Effector memory CD4-positive, alpha-beta T cell (primary cell): ENCODE data around the gene MALRD1.

Experiments
- DNase-seq, 3 donors: peaks; one replicate each; pipeline ENCODE4 v3.0.0-alpha.2; 2020
- H3K27ac ChIP-seq: 2 replicates; pipeline ENCODE4 v1.7.0; 2013; ENCODE audit warnings: mild to moderate bottlenecking, low read length, moderate library complexity; ENCODE audit not compliant: insufficient read depth, poor library complexity, severe bottlenecking
- H3K27me3 ChIP-seq: replicated peaks from 2 replicates; pipeline ENCODE4 v1.7.0; 2013; ENCODE audit warnings: mild to moderate bottlenecking, low read length; ENCODE audit not compliant: insufficient read depth, control insufficient read depth, poor library complexity, severe bottlenecking
- H3K36me3 ChIP-seq: 2 replicates; pipeline ENCODE4 v1.7.0; 2013; ENCODE audit warnings: mild to moderate bottlenecking, low read length, moderate library complexity; ENCODE audit not compliant: control insufficient read depth, insufficient read depth
- H3K4me1 ChIP-seq: 2 replicates; pipeline ENCODE4 v1.7.0; 2013; ENCODE audit warnings: low read length, mild to moderate bottlenecking; ENCODE audit not compliant: control insufficient read depth, insufficient read depth, poor library complexity, severe bottlenecking
- H3K4me3 ChIP-seq: 2 replicates; pipeline ENCODE4 v1.7.0; 2013; ENCODE audit warnings: low read length, low read depth, mild to moderate bottlenecking; ENCODE audit not compliant: insufficient read depth, poor library complexity, severe bottlenecking
- H3K9me3 ChIP-seq: 2 replicates; pipeline ENCODE4 v1.7.0; 2013; ENCODE audit warnings: mild to moderate bottlenecking, low read length, moderate library complexity; ENCODE audit not compliant: control insufficient read depth

MALRD1 gene

GRCh38 chr10:19195698-19196097 is 147.1 kb downstream of the MALRD1 start:
- no peaks in the 10 kb centered on the region for H3K9me3 ChIP-seq
- no peaks in the 10 kb centered on the region for H3K36me3 ChIP-seq
- H3K4me1 ChIP-seq, result no peaks in the 10 kb centered on the region

GRCh38 chr10:19200211-19200610 is 151.6 kb downstream of the MALRD1 start:
- Histone ChIP-seq H3K27ac (no peak overlapping the region), H3K4me3 (no peak overlapping the region), H3K36me3 (no peaks in the 10 kb centered on the region), H3K4me1 (no peaks in the 10 kb centered on the region), H3K27me3 (no peaks in the 10 kb centered on the region), H3K9me3 (no peaks in the 10 kb centered on the region)
- DNase-seq, result no peak

More at GRCh38 chr10:19195698-19196097, 147.1 kb downstream of the MALRD1 start:
- no peaks in the 10 kb centered on the region for H3K27me3 ChIP-seq
- H3K27ac ChIP-seq, result no peak overlapping the region
- no peak for DNase-seq
- no peak overlapping the region for H3K4me3 ChIP-seq

DNA sequence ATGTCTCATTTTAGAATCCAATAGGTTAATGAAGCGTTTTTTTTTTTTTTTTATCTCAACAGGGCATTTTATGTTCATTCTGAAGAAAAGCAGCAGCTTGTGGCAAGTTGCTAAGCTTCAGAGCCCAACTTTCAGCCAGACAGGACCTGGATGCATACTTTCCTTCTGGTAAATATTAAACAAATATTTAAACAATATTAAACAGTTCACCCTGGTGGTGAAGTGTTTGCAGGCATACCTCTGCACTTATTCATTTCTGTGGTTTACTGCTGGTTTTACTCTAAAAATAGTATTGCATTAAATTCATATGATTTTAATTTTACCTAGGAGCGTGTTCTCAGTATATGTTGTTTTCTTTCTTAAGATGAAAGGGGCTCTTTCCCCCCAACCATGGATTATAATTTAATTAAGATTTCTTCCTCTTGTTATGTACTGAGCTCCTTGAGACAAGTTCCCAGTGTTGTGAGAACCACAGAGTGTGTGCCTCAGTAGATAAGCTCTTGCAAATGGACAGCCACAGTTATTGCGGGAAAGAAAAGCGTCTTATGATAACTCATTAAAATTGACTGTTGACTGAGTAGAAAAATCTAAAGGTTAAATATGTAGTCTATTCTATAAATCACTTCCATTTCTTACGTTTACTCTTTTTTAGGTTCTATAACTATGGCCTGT is 155.8 kb downstream of the MALRD1 start:
- no peaks in the 10 kb centered on the region for H3K27me3 ChIP-seq
- DNase-seq, result no peak
- no peak overlapping the region for H3K27ac ChIP-seq
- H3K4me1 ChIP-seq, result no peaks in the 10 kb centered on the region
- no peaks in the 10 kb centered on the region for H3K9me3 ChIP-seq
- no peaks in the 10 kb centered on the region for H3K36me3 ChIP-seq
- H3K4me3 ChIP-seq, result no peak overlapping the region

DNA sequence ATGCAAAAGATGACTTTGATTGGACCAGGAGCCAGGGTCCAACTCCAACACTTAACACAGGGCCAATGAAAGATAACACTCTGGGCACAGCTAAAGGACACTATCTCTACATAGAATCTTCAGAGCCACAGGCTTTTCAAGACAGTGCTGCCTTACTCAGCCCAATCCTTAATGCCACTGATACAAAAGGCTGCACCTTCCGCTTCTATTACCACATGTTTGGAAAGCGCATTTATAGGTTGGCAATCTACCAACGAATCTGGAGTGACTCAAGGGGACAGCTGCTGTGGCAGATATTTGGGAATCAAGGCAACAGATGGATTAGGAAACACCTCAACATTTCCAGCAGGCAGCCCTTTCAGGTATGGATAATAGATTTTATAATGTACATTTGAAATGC is 160.7 kb downstream of the MALRD1 start:
- DNase-seq, result no peak
- H3K4me1 ChIP-seq, result no peaks in the 10 kb centered on the region

GRCh38 chr10:19212590-19212989 is 164.0 kb downstream of the MALRD1 start:
- no peak for DNase-seq
- Histone ChIP-seq H3K36me3 (no peaks in the 10 kb centered on the region), H3K9me3 (no peaks in the 10 kb centered on the region), H3K4me3 (no peak overlapping the region), H3K27ac (no peak overlapping the region), H3K27me3 (no peaks in the 10 kb centered on the region), H3K4me1 (no peaks in the 10 kb centered on the region)

More for the DNA sequence above, 160.7 kb downstream of the MALRD1 start:
- H3K27me3 ChIP-seq, result no peaks in the 10 kb centered on the region
- no peak overlapping the region for H3K4me3 ChIP-seq
- H3K9me3 ChIP-seq, result no peaks in the 10 kb centered on the region
- H3K36me3 ChIP-seq, result no peaks in the 10 kb centered on the region
- no peak overlapping the region for H3K27ac ChIP-seq

DNA sequence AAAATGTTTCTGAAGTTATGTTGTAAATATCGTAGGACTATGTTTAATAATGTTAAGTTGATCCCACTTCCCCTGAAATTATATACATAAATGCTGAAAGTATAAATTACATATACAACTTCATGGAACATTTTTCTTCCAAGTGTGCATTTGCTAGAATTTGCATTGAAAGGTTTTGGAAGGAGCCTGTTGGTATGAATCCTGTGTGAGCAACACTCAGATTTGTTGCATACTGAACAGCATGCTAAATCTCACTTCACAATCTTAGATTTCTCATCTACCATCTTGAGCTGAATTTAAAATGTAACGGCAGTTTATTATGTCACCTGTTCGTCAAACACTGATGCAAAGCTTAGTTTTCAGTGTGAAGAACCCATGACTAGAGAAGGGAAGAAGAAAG is 172.6 kb downstream of the MALRD1 start:
- Histone ChIP-seq H3K36me3 (no peaks in the 10 kb centered on the region), H3K4me3 (no peak overlapping the region), H3K27me3 (no peaks in the 10 kb centered on the region), H3K9me3 (no peaks in the 10 kb centered on the region), H3K27ac (no peak overlapping the region), H3K4me1 (no peaks in the 10 kb centered on the region)
- DNase-seq, result no peak

- Histone ChIP-seq H3K9me3 (no peaks in the 10 kb centered on the region), H3K4me3 (no peak overlapping the region)
Observed at GRCh38 chr10:19226025-19226424, 177.4 kb downstream of the MALRD1 start.

GRCh38 chr10:19231034-19231433 is 182.4 kb downstream of the MALRD1 start:
- Histone ChIP-seq H3K36me3 (no peaks in the 10 kb centered on the region), H3K4me1 (no peaks in the 10 kb centered on the region), H3K9me3 (no peaks in the 10 kb centered on the region), H3K27me3 (no peaks in the 10 kb centered on the region), H3K4me3 (no peak overlapping the region), H3K27ac (no peak overlapping the region)
- no peak for DNase-seq

More at GRCh38 chr10:19226025-19226424, 177.4 kb downstream of the MALRD1 start:
- Histone ChIP-seq H3K36me3 (no peaks in the 10 kb centered on the region), H3K4me1 (no peaks in the 10 kb centered on the region), H3K27ac (no peak overlapping the region), H3K27me3 (no peaks in the 10 kb centered on the region)
- DNase-seq, result no peak

- no peak for DNase-seq
- H3K27ac ChIP-seq, result no peak overlapping the region
- H3K36me3 ChIP-seq, result no peaks in the 10 kb centered on the region
Observed at GRCh38 chr10:19245889-19246752, 197.5 kb downstream of the MALRD1 start.

DNA sequence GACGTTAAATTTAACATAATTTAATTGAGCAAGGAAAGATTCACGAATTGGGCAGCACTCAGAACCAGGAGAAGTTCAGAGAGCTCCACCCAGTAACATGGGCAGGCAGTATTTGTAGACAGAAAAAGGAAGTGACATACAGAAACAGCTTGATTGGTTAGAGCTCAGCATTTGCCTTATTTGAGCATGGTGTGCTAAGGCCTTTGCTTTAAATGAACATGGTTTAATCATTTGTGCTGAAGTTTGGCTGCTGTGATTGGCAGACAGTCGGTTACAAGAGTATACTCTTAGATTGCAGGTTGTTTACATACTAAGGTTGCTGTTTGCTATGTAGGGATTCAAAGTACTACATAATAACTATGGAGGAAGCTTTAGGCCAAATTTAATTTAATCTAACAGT is 199.2 kb downstream of the MALRD1 start:
- no peaks in the 10 kb centered on the region for H3K36me3 ChIP-seq
- no peak for DNase-seq
- no peak overlapping the region for H3K4me3 ChIP-seq
- no peaks in the 10 kb centered on the region for H3K27me3 ChIP-seq
- no peak overlapping the region for H3K27ac ChIP-seq
- no peaks in the 10 kb centered on the region for H3K4me1 ChIP-seq
- H3K9me3 ChIP-seq, result no peaks in the 10 kb centered on the region

More at GRCh38 chr10:19245889-19246752, 197.5 kb downstream of the MALRD1 start:
- no peaks in the 10 kb centered on the region for H3K9me3 ChIP-seq
- no peaks in the 10 kb centered on the region for H3K27me3 ChIP-seq
- H3K4me1 ChIP-seq, result no peaks in the 10 kb centered on the region
- H3K4me3 ChIP-seq, result no peak overlapping the region
